Measurements from ENCODE around the gene LSM3. TPM values are rescaled to one million over a fixed set of nuclear protein-coding genes. Genes with fewer than 3 reads are reported as not detected.

LSM3 gene
- total and polyA plus RNA-seq, 9 donors: 7.9 to 18.6 (median 10.8) TPM

DNA sequence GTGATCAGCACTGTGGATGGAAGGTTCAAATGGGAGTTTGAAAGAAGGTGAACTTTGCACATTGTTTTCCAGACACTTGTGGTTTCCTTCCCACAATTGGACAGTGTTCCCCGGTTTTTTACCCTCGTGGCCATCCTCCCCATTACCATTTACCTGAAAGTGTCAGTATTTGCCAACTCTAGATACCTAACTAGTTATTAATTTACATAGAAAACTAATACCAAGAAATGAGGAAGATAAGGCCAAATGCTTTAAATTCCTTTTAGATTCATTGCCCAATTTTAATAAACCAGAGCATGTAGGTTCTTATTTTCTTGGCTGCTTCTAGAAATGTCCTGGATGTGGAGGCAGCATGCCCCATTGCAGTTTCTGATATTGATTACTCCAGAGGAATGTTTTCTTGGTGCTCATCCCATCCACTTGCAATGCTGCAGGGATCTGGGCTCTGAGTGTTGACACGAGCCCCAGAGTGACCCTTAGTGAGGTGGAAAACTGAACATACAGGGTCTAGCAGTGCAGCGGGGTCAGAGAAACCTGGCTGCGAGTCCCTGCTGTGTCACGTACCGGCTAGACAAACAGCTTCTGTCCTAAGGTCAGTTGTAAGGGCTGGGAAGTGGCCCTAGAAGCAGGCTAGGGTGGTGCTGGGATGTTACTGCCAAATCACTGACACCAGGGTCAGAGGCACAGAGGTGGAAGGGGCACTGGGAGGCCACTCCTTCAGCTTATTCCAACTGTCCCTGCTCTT is 23.5 kb downstream of the LSM3 start:
- peaks cover 20% of the 10 kb centered on the region for H3K4me1 ChIP-seq (ENCODE audit: insufficient read depth)
- intact Hi-C loops (cut with DNase I): loop anchor here (2.0 to 10.0 kb wide), 8 partner anchors 53 to 723 kb away; partner anchors contain the start of gene SLC6A6 (in 2 of the 4)
- H3K27me3 ChIP-seq: no peaks in the 10 kb centered on the region
- no peak for DNase-seq
- H3K9me3 ChIP-seq: no peaks in the 10 kb centered on the region
- WGBS, 3 donors: 35 to 44% (median 41%) methylated on average over 7 of the region's 7 CpGs
- no peak overlapping the region for H3K4me3 ChIP-seq
- H3K36me3 ChIP-seq: no peaks in the 10 kb centered on the region
- no peak overlapping the region for H3K27ac ChIP-seq
- no peak for TF ChIP-seq EP300 (IDR thresholded peaks at IDR 0.05)
- TF ChIP-seq POLR2A (IDR thresholded peaks at IDR 0.05): no peak
- TF ChIP-seq, protein P1, sequence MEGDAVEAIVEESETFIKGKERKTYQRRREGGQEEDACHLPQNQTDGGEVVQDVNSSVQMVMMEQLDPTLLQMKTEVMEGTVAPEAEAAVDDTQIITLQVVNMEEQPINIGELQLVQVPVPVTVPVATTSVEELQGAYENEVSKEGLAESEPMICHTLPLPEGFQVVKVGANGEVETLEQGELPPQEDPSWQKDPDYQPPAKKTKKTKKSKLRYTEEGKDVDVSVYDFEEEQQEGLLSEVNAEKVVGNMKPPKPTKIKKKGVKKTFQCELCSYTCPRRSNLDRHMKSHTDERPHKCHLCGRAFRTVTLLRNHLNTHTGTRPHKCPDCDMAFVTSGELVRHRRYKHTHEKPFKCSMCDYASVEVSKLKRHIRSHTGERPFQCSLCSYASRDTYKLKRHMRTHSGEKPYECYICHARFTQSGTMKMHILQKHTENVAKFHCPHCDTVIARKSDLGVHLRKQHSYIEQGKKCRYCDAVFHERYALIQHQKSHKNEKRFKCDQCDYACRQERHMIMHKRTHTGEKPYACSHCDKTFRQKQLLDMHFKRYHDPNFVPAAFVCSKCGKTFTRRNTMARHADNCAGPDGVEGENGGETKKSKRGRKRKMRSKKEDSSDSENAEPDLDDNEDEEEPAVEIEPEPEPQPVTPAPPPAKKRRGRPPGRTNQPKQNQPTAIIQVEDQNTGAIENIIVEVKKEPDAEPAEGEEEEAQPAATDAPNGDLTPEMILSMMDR (IDR thresholded peaks at IDR 0.05): no peak

DNA sequence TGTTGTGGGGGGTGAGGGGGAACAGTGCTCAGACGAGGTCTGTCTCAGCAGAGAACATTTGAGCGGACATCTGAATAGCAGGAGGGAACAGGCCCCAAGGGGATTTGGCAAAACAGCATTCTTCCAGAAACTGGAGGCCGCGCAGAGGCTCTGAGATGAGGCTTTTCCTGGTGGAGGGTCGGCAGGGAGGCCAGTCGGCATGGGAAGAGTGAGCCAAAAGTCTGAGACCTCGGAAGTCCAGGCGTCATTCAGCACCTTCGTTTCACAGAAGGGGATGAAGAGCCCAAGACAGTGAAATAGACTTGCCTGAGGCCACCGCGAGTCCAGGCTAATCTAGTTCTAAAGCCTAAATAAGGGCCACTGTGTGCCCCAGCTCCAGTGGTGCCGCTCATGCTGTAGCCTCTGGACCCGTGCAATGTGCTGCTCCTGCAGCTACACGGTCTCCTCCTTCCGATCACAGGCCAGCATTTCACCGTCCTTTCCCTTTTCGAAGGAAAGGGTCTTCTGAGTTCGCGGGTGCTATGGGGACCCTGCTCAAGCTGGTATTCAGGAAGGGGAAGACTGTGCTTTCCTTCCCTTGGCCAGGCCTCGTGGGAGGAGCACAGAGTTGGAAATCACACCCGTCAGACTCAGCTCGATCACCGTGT is 24.4 kb downstream of the LSM3 start:
- Histone ChIP-seq H3K4me3 (no peak overlapping the region), H3K27ac (no peak overlapping the region), H3K36me3 (no peaks in the 10 kb centered on the region), H3K4me1 (ENCODE audit: insufficient read depth) (peaks cover 16% of the 10 kb centered on the region), H3K9me3 (no peaks in the 10 kb centered on the region), H3K27me3 (no peaks in the 10 kb centered on the region)
- no peak for DNase-seq
- 68 to 73% (median 72%) methylated on average over 23 of the region's 23 CpGs for WGBS, 3 donors
- intact Hi-C loops (cut with DNase I): loop anchor here (2.0 to 10.0 kb wide), 8 partner anchors 52 to 722 kb away; partner anchors contain the start of gene SLC6A6 (in 2 of the 4)
- TF ChIP-seq POLR2A (IDR thresholded peaks at IDR 0.05) (no peak), EP300 (IDR thresholded peaks at IDR 0.05) (no peak)
- TF ChIP-seq, protein P1 (IDR thresholded peaks at IDR 0.05): no peak

DNA sequence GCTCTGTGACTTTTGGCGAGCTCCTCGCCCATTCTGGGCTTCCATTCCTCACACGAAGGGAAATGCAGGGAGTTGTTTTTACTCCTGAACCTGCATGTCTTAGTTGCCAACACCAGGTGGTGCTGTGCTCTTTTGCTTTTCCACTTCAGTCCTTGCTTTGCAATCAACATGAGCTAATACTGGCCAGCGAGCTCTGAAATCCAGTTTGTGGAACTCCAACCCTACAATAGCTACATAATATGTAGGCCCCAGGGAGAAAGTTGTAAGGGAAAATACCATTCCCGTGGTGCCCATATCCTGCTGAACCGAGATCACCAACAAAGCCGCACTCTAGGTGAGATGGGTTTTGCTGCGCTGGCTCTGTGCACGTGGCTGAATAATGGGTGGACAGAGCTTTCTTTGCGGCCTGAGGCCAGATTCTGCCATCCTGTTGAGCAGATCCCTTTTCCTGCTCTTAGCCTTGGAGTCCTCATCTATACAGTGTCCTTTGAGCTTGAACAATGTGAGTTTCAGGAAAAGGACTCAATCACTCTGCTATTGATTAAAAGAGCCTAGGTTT is 25.0 kb downstream of the LSM3 start:
- TF ChIP-seq, protein P1 (IDR thresholded peaks at IDR 0.05): peak; percentile 86 to 93 (median 90)
- no peak for TF ChIP-seq POLR2A (IDR thresholded peaks at IDR 0.05)
- no peak for TF ChIP-seq EP300 (IDR thresholded peaks at IDR 0.05)
- 40 to 48% (median 44%) methylated on average over 10 of the region's 10 CpGs for WGBS, 3 donors
- intact Hi-C loops (cut with DNase I): loop anchor here (2.0 to 10.0 kb wide), 8 partner anchors 51 to 721 kb away; partner anchors contain the start of gene SLC6A6 (in 2 of the 4)
- H3K4me3 ChIP-seq: no peak overlapping the region
- no peaks in the 10 kb centered on the region for H3K36me3 ChIP-seq
- H3K27ac ChIP-seq: peak overlapping the region in 1 of 2 donors; percentile 3
- no peaks in the 10 kb centered on the region for H3K9me3 ChIP-seq
- no peaks in the 10 kb centered on the region for H3K27me3 ChIP-seq
- peaks cover 19% of the 10 kb centered on the region for H3K4me1 ChIP-seq (ENCODE audit: insufficient read depth)
- peak; percentile 72 to 84 (median 74) for DNase-seq

DNA sequence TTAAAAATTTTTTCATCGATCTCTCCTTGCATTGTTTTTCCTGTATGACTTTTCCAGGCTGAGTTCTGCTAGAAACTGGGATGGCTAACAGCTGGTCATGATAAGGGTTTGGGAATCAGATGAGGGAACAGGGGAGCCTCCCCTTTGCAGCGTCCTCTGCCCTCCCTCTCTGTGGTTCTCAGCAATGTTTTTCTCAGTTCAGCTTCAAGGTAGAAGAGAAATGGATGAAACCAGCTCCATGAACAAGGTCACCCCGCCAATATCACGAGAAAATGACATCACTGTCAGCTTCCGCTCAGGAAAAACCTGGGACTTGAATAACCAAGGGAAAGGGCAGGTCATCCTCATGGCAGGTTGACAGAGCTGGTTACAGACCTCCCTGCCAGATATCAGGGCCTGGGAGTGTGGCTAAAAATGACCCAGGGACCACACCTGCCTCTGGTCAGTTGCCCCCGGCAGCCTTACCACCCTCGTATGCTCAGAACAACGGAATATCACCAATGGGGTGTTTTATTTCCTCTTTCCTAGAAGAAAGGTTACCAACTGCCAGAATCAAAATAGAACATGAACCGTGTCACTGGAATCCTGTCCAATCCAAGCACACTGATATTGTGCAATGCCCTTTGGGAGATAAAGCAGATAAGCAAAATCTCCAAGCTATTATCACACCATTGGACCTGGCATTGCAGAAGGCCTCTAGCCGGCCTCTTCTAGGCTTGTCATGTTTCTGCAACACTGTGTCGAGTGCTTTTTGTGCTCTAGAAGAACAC is 26.1 kb downstream of the LSM3 start:
- Histone ChIP-seq H3K27me3 (no peaks in the 10 kb centered on the region), H3K4me1 (ENCODE audit: insufficient read depth) (peaks cover 20% of the 10 kb centered on the region), H3K36me3 (no peaks in the 10 kb centered on the region), H3K4me3 (no peak overlapping the region), H3K27ac (peak overlapping the region in 1 of 2 donors; percentile 3), H3K9me3 (no peaks in the 10 kb centered on the region)
- TF ChIP-seq EP300 (IDR thresholded peaks at IDR 0.05): peak; percentile 2
- TF ChIP-seq POLR2A (IDR thresholded peaks at IDR 0.05): no peak
- TF ChIP-seq, protein P1 (IDR thresholded peaks at IDR 0.05): no peak
- intact Hi-C loops (cut with DNase I): loop anchor here (5.0 to 10.0 kb wide), 7 partner anchors 50 to 720 kb away; partner anchors contain the start of gene SLC6A6 (in 2 of the 4)
- WGBS, 3 donors: 63 to 69% (median 65%) methylated on average over 11 of the region's 11 CpGs
- DNase-seq: peak in 1 of 5 donors; percentile 51

All from ovary (tissue), 9 donors.